Right atrium auricular region (tissue), 2 donors: ENCODE measurements around the gene ABHD17B. TPM values are rescaled to one million over a fixed set of nuclear protein-coding genes. Genes with fewer than 3 reads are reported as not detected.

Experiments
- DNase-seq: peaks from one replicate; pipeline ENCODE4 v3.0.0-alpha.2; 2019; ENCODE audit warnings: low spot score
- H3K27ac ChIP-seq, 2 donors: fragments of 200-600 bp; sonication (generic); 1 replicate in 1 of 2; 2 replicates in 1 of 2; pipeline ENCODE4 v1.5.1; 2016 to 2019
- H3K27me3 ChIP-seq, 2 donors: fragments of 200-600 bp; sonication (generic); one replicate each; pipeline versions ENCODE4 v1.5.1 to v1.6.0; 2017 to 2019
- H3K36me3 ChIP-seq: fragments of 200-600 bp; sonication (generic); one replicate; pipeline ENCODE4 v1.5.1; 2016
- H3K4me1 ChIP-seq, 2 donors: fragments of 200-600 bp; sonication (generic); one replicate each; pipeline versions ENCODE4 v1.5.1 to v1.6.0; 2017 to 2019
- H3K4me3 ChIP-seq, 2 donors: fragments of 200-600 bp; sonication (generic); 1 replicate in 1 of 2; 2 replicates in 1 of 2; pipeline ENCODE4 v1.5.1; 2017 to 2019; ENCODE audit warnings: mild to moderate bottlenecking in 1 of 2, moderate library complexity in 1 of 2
- H3K9me3 ChIP-seq, 2 donors: fragments of 200-600 bp; sonication (generic); one replicate each; pipeline ENCODE4 v1.5.1; 2019
- CTCF ChIP-seq, 2 donors: fragments of 200-600 bp; sonication (generic); IDR thresholded peaks; one replicate each; pipeline ENCODE4 v1.5.1; 2019; ENCODE audit warnings: antibody characterized with exemption in 2 of 2
- total RNA-seq, 2 donors: library from RNA; depleted of rRNA; stranded (reverse); fragments of >200 nt; gene quantifications; one replicate each; pipeline ENCODE4 v1.1.0, GENCODE V29; 2016

The ABHD17B gene
- total RNA-seq, 2 donors from 2014 or later: 13.0 to 14.1 TPM

- TF ChIP-seq CTCF (IDR thresholded peaks at IDR 0.05): no peak
- no peaks in the 10 kb centered on the region for H3K36me3 ChIP-seq
- H3K4me3 ChIP-seq: no peak overlapping the region
- H3K27ac ChIP-seq: no peak overlapping the region
- no peak for DNase-seq
- no peaks in the 10 kb centered on the region for H3K4me1 ChIP-seq
- no peaks in the 10 kb centered on the region for H3K27me3 ChIP-seq
- H3K9me3 ChIP-seq: peaks cover 0 to 17% of the 10 kb centered on the region in 2 donors
Observed at GRCh38 chr9:71858812-71859211, 52.2 kb downstream of the ABHD17B start.

- Histone ChIP-seq H3K4me3 (no peak overlapping the region), H3K36me3 (no peaks in the 10 kb centered on the region), H3K27ac (no peak overlapping the region), H3K4me1 (no peaks in the 10 kb centered on the region), H3K27me3 (no peaks in the 10 kb centered on the region), H3K9me3 (peaks cover 0 to 17% of the 10 kb centered on the region in 2 donors)
- TF ChIP-seq CTCF (IDR thresholded peaks at IDR 0.05): no peak
- DNase-seq: no peak
Observed at GRCh38 chr9:71858102-71858798, 52.7 kb downstream of the ABHD17B start.

- TF ChIP-seq CTCF (IDR thresholded peaks at IDR 0.05): no peak
- no peak overlapping the region for H3K4me3 ChIP-seq
- H3K27me3 ChIP-seq: no peaks in the 10 kb centered on the region
Observed at GRCh38 chr9:71857159-71857558, 53.8 kb downstream of the ABHD17B start.

GRCh38 chr9:71854811-71855210, 56.2 kb downstream of the ABHD17B start:
- Histone ChIP-seq H3K27ac (no peak overlapping the region), H3K9me3 (peaks cover 0 to 7% of the 10 kb centered on the region in 2 donors), H3K4me1 (no peaks in the 10 kb centered on the region), H3K27me3 (no peaks in the 10 kb centered on the region), H3K4me3 (no peak overlapping the region), H3K36me3 (no peaks in the 10 kb centered on the region)
- DNase-seq: no peak
- TF ChIP-seq CTCF (IDR thresholded peaks at IDR 0.05): no peak

More at GRCh38 chr9:71857159-71857558, 53.8 kb downstream of the ABHD17B start:
- peaks cover 0 to 17% of the 10 kb centered on the region in 2 donors for H3K9me3 ChIP-seq
- no peaks in the 10 kb centered on the region for H3K36me3 ChIP-seq
- no peak for DNase-seq
- no peak overlapping the region for H3K27ac ChIP-seq
- H3K4me1 ChIP-seq: no peaks in the 10 kb centered on the region

- H3K4me3 ChIP-seq: no peak overlapping the region
- no peak overlapping the region for H3K27ac ChIP-seq
- no peak for DNase-seq
- no peaks in the 10 kb centered on the region for H3K27me3 ChIP-seq
- H3K4me1 ChIP-seq: no peaks in the 10 kb centered on the region
- H3K9me3 ChIP-seq: no peaks in the 10 kb centered on the region
- no peaks in the 10 kb centered on the region for H3K36me3 ChIP-seq
- no peak for TF ChIP-seq CTCF (IDR thresholded peaks at IDR 0.05)
Observed at GRCh38 chr9:71853084-71853483, 57.9 kb downstream of the ABHD17B start.

GRCh38 chr9:71850996-71851395, 60.0 kb downstream of the ABHD17B start:
- no peak overlapping the region for H3K4me3 ChIP-seq
- no peak for TF ChIP-seq CTCF (IDR thresholded peaks at IDR 0.05)
- no peaks in the 10 kb centered on the region for H3K27me3 ChIP-seq
- no peak overlapping the region for H3K27ac ChIP-seq
- H3K9me3 ChIP-seq: no peaks in the 10 kb centered on the region
- no peak for DNase-seq
- no peaks in the 10 kb centered on the region for H3K36me3 ChIP-seq
- H3K4me1 ChIP-seq: no peaks in the 10 kb centered on the region
